Measurements from ENCODE around the gene GARNL3. TPM values are rescaled to one million over a fixed set of nuclear protein-coding genes. Genes with fewer than 3 reads are reported as not detected.
A peak's percentile ranks its signal among the peaks of the same experiment; 100 is the strongest.

Gene GARNL3
- total RNA-seq, 1 donor from 2014 or later = 22.9 TPM

DNA sequence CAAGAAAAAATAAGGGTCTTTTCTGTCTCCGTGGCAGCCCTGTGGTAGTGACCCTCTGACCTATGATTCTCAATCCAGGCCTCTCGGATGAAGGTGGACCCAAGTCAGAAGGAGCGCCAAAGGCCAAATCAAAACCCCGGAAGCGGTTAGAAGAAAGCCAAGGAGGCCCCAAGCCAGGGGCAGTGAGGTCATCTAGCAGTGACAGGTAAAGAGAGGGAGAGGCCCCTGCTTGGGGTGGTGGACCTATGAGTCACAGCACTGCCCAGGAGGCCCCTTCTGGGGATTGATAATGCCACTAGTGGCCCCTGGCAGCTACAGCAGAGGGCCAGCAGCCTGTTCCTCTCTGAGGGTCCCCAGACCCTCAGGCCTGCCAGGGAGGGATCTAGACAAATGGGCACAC lies 126.0 kb downstream of the GARNL3 start:
- H3K36me3 ChIP-seq = peaks cover 14% of the 10 kb centered on the region
- no peaks in the 10 kb centered on the region for H3K27me3 ChIP-seq (ENCODE audit: low read depth)
- no peaks in the 10 kb centered on the region for H3K9me3 ChIP-seq (replicated peaks)
- no peak overlapping the region for H3K4me3 ChIP-seq
- H3K27ac ChIP-seq (replicated peaks) = no peak overlapping the region
- DNase-seq = no peak
- H3K4me1 ChIP-seq = peaks cover 3% of the 10 kb centered on the region
- TF ChIP-seq, protein P1, sequence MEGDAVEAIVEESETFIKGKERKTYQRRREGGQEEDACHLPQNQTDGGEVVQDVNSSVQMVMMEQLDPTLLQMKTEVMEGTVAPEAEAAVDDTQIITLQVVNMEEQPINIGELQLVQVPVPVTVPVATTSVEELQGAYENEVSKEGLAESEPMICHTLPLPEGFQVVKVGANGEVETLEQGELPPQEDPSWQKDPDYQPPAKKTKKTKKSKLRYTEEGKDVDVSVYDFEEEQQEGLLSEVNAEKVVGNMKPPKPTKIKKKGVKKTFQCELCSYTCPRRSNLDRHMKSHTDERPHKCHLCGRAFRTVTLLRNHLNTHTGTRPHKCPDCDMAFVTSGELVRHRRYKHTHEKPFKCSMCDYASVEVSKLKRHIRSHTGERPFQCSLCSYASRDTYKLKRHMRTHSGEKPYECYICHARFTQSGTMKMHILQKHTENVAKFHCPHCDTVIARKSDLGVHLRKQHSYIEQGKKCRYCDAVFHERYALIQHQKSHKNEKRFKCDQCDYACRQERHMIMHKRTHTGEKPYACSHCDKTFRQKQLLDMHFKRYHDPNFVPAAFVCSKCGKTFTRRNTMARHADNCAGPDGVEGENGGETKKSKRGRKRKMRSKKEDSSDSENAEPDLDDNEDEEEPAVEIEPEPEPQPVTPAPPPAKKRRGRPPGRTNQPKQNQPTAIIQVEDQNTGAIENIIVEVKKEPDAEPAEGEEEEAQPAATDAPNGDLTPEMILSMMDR (IDR thresholded peaks at IDR 0.05; ENCODE audit: borderline replicate concordance) = no peak
- intact Hi-C loops (cut with micrococcal nuclease) = no loop called here

DNA sequence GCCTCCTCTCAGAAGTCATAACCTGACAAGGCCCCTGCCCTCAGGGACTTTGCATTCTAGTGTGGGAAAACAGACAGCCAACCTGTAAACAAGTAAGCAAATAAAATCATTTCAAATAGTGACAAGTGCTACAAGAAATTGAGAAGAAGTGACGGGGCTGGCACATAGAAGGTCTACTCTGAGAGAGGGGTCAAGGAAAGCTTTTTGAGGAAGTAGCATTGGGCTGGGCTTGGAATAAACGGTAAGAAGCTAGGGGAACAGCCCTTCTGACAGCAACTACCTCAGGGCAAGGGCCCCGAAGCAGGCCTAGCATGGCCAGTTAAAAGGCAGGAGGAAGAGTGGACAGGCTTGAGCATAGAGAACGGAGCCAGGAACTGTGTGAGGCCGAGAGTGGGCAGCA lies 127.6 kb downstream of the GARNL3 start:
- Histone ChIP-seq H3K27me3 (ENCODE audit: low read depth) (no peaks in the 10 kb centered on the region), H3K9me3 (replicated peaks) (no peaks in the 10 kb centered on the region), H3K36me3 (peaks cover 14% of the 10 kb centered on the region), H3K27ac (replicated peaks) (no peak overlapping the region), H3K4me1 (peaks cover 11% of the 10 kb centered on the region), H3K4me3 (no peak overlapping the region)
- no peak for DNase-seq
- TF ChIP-seq, protein P1 (IDR thresholded peaks at IDR 0.05; ENCODE audit: borderline replicate concordance) = no peak
- intact Hi-C loops (cut with micrococcal nuclease) = no loop called here

DNA sequence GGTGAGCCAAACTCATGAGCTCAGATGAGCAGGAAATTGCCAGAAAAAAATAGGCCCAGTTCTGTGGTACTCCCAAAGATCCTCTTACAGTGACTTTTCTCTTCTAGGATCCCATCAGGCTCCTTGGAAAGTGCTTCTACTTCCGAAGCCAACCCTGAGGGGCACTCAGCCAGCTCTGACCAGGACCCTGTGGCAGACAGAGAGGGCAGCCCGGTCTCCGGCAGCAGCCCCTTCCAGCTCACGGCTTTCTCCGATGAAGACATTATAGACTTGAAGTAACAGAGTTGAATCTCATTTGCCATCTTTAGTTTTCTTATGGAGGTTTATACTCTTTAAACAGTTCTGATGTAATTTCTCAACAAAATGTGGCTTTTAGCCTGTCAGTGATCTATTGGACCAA lies 128.4 kb downstream of the GARNL3 start:
- intact Hi-C loops (cut with micrococcal nuclease) = no loop called here
- H3K36me3 ChIP-seq = peaks cover 14% of the 10 kb centered on the region
- no peak overlapping the region for H3K27ac ChIP-seq (replicated peaks)

GRCh38 chr9:127393645-127394044 lies 129.1 kb downstream of the GARNL3 start:
- intact Hi-C loops (cut with micrococcal nuclease) = no loop called here
- Histone ChIP-seq H3K36me3 (peaks cover 14% of the 10 kb centered on the region), H3K9me3 (replicated peaks) (no peaks in the 10 kb centered on the region)

More for the DNA sequence above, 128.4 kb downstream of the GARNL3 start:
- no peaks in the 10 kb centered on the region for H3K27me3 ChIP-seq (ENCODE audit: low read depth)
- H3K4me1 ChIP-seq = peaks cover 19% of the 10 kb centered on the region
- no peaks in the 10 kb centered on the region for H3K9me3 ChIP-seq (replicated peaks)
- no peak overlapping the region for H3K4me3 ChIP-seq
- no peak for DNase-seq
- TF ChIP-seq, protein P1 (IDR thresholded peaks at IDR 0.05; ENCODE audit: borderline replicate concordance) = no peak

GRCh38 chr9:127395497-127396252 lies 131.1 kb downstream of the GARNL3 start:
- Histone ChIP-seq H3K4me3 (peak overlapping the region; percentile 83), H3K4me1 (peaks cover 28% of the 10 kb centered on the region), H3K27me3 (ENCODE audit: low read depth) (no peaks in the 10 kb centered on the region), H3K9me3 (replicated peaks) (no peaks in the 10 kb centered on the region), H3K27ac (replicated peaks) (no peak overlapping the region), H3K36me3 (peaks cover 17% of the 10 kb centered on the region)
- DNase-seq = no peak
- TF ChIP-seq, protein P1 (IDR thresholded peaks at IDR 0.05; ENCODE audit: borderline replicate concordance) = no peak
- intact Hi-C loops (cut with micrococcal nuclease) = no loop called here

More at GRCh38 chr9:127393645-127394044, 129.1 kb downstream of the GARNL3 start:
- Histone ChIP-seq H3K27ac (replicated peaks) (no peak overlapping the region), H3K4me3 (no peak overlapping the region), H3K4me1 (peaks cover 26% of the 10 kb centered on the region), H3K27me3 (ENCODE audit: low read depth) (no peaks in the 10 kb centered on the region)
- TF ChIP-seq, protein P1 (IDR thresholded peaks at IDR 0.05; ENCODE audit: borderline replicate concordance) = no peak
- DNase-seq = no peak

Measured in left ventricle myocardium inferior (tissue), 1 donor.